ENCODE results near the gene SCYGR3. TPM values are rescaled to one million over a fixed set of nuclear protein-coding genes. Genes with fewer than 3 reads are reported as not detected.

Gene SCYGR3
- total and polyA plus RNA-seq, 2 of the 13 experiments (the other 11 are each of a cell fraction or from before 2014, with no cell fraction given): not detected

GRCh38 chr2:227653419-227653818 lies 38.8 kb upstream of the SCYGR3 start (continued):
- TF ChIP-seq ATF7-NPFF (CRISPR knock-in tag; IDR thresholded peaks at IDR 0.05; ENCODE audit: low read depth) (no peak), ZBTB7B (CRISPR knock-in tag; IDR thresholded peaks at IDR 0.05) (no peak), ZNF703 (CRISPR knock-in tag; IDR thresholded peaks at IDR 0.05; ENCODE audit: borderline replicate concordance) (no peak), ZNF503 (CRISPR knock-in tag; IDR thresholded peaks at IDR 0.05) (no peak), ZNF256 (CRISPR knock-in tag; conservative IDR thresholded peaks at IDR 0.05) (no peak), TBX3 (IDR thresholded peaks at IDR 0.05; ENCODE audit: borderline replicate concordance) (peak; percentile 58; the same call in 1 of the 2 replicates), CAMTA2 (CRISPR knock-in tag; IDR thresholded peaks at IDR 0.05; ENCODE audit: borderline replicate concordance) (no peak), CREM (IDR thresholded peaks at IDR 0.05) (peak; percentile 54; the same call in 1 of the 2 replicates), CREM (CRISPR knock-in tag; IDR thresholded peaks at IDR 0.05) (no peak), ZMYM4 (CRISPR knock-in tag; IDR thresholded peaks at IDR 0.05) (no peak), NR2F1 (CRISPR knock-in tag; IDR thresholded peaks at IDR 0.05) (0 out of 4 replicates have a peak, but pooled peaks of 1 of the 2 experiments have one; percentile 30), NPAS2 (CRISPR knock-in tag; IDR thresholded peaks at IDR 0.05; ENCODE audit: borderline replicate concordance) (no peak), ZBED4 (CRISPR knock-in tag; IDR thresholded peaks at IDR 0.05; ENCODE audit: borderline replicate concordance) (no peak), ZNF468 (CRISPR knock-in tag; IDR thresholded peaks at IDR 0.05) (no peak), ZNF264 (CRISPR knock-in tag; IDR thresholded peaks at IDR 0.05) (no peak), HNF1B (CRISPR knock-in tag; IDR thresholded peaks at IDR 0.05) (no peak), ZNF180 (CRISPR knock-in tag; IDR thresholded peaks at IDR 0.05; ENCODE audit: borderline replicate concordance, low read depth) (no peak), HIVEP1 (CRISPR knock-in tag; IDR thresholded peaks at IDR 0.05) (no peak), DBP (CRISPR knock-in tag; IDR thresholded peaks at IDR 0.05; ENCODE audit: not compliant biosample characterization) (no peak), SNAPC5 (CRISPR knock-in tag; IDR thresholded peaks at IDR 0.05; ENCODE audit: borderline replicate concordance) (no peak), NFE2 (CRISPR knock-in tag; IDR thresholded peaks at IDR 0.05) (0 out of 2 replicates have a peak, but pooled peaks have one; percentile 19), ZSCAN20 (CRISPR knock-in tag; IDR thresholded peaks at IDR 0.05; ENCODE audit: borderline replicate concordance) (no peak), KAT7 (CRISPR knock-in tag; IDR thresholded peaks at IDR 0.05; ENCODE audit: borderline replicate concordance) (no peak)
